DOHH2 (cell line): ENCODE data around the gene SLC49A4.

ENCODE experiments used
- H3F3A ChIP-seq: fragments of 200-600 bp; sonication (generic), shearing (Covaris generic); 2 replicates; pipeline ENCODE4 v1.6.0; 2016; ENCODE audit warnings: antibody characterized with exemption, mild to moderate bottlenecking; ENCODE audit not compliant: control insufficient read depth, insufficient read depth
- H3K27ac ChIP-seq: fragments of 200-600 bp; sonication (generic); 2 replicates; pipeline ENCODE4 v1.5.1; 2014; ENCODE audit warnings: low read depth, mild to moderate bottlenecking, low read length, moderate library complexity
- H3K27me3 ChIP-seq: fragments of 200-600 bp; sonication (generic); 2 replicates; pipeline ENCODE4 v1.6.1; 2014; ENCODE audit warnings: mild to moderate bottlenecking, low read length, mixed read lengths; ENCODE audit not compliant: control insufficient read depth
- H3K36me3 ChIP-seq: fragments of 200-600 bp; sonication (generic); 2 replicates; pipeline ENCODE4 v1.6.1; 2014; ENCODE audit warnings: mild to moderate bottlenecking, low read length, moderate library complexity, mixed read lengths; ENCODE audit not compliant: control insufficient read depth
- H3K4me1 ChIP-seq: fragments of 200-600 bp; sonication (generic); 2 replicates; pipeline ENCODE4 v1.6.1; 2014; ENCODE audit warnings: mild to moderate bottlenecking, low read length, mixed read lengths; ENCODE audit not compliant: control insufficient read depth
- H3K4me2 ChIP-seq: fragments of 200-600 bp; sonication (generic); 2 replicates; pipeline ENCODE4 v1.6.0; 2014; ENCODE audit warnings: mild to moderate bottlenecking, low read length, moderate library complexity
- H3K4me3 ChIP-seq: fragments of 200-600 bp; sonication (generic); 2 replicates; pipeline ENCODE4 v1.5.1; 2014; ENCODE audit warnings: mild to moderate bottlenecking, low read length, mixed read lengths
- H3K79me2 ChIP-seq: fragments of 200-600 bp; sonication (generic); 2 replicates; pipeline ENCODE4 v1.6.1; 2014; ENCODE audit warnings: mild to moderate bottlenecking, low read length, mixed read lengths; ENCODE audit not compliant: control insufficient read depth
- H3K9me2 ChIP-seq: fragments of 200-600 bp; sonication (generic); replicated peaks from 2 replicates; pipeline ENCODE4 v1.6.1; 2014; ENCODE audit warnings: mild to moderate bottlenecking, low read length, mixed read lengths; ENCODE audit not compliant: control insufficient read depth
- H3K9me3 ChIP-seq: fragments of 200-600 bp; sonication (generic); 2 replicates; pipeline ENCODE4 v1.6.1; 2014; ENCODE audit warnings: antibody characterized with exemption, low read length, mixed read lengths; ENCODE audit not compliant: control insufficient read depth, insufficient read depth
- H4K20me1 ChIP-seq: fragments of 200-600 bp; sonication (generic); 2 replicates; pipeline ENCODE4 v1.6.0; 2014; ENCODE audit warnings: low read depth, mild to moderate bottlenecking, antibody characterized with exemption, low read length, moderate library complexity; ENCODE audit not compliant: control insufficient read depth, insufficient read depth
- CTCF ChIP-seq: fragments of 200-600 bp; sonication (generic); IDR thresholded peaks from one replicate; pipeline ENCODE4 v1.5.1; 2014; ENCODE audit warnings: antibody characterized with exemption, mild to moderate bottlenecking, low read depth, low read length; ENCODE audit not compliant: poor library complexity, severe bottlenecking
- EZH2phosphoT487 ChIP-seq: fragments of 200-600 bp; sonication (generic); IDR thresholded peaks from 2 replicates; pipeline ENCODE4 v1.6.1; 2017; ENCODE audit warnings: borderline replicate concordance, mild to moderate bottlenecking, antibody characterized with exemption, low read length, moderate library complexity, mixed read lengths

Gene SLC49A4

GRCh38 chr3:122794483-122794778 is 438 bp upstream of the SLC49A4 start:
- Histone ChIP-seq H3K79me2 (peaks cover 40% of the 10 kb centered on the region), H3K36me3 (no peaks in the 10 kb centered on the region), H3K9me2 (no peaks in the 10 kb centered on the region), H3F3A (no peaks in the 10 kb centered on the region), H3K4me1 (peaks cover 28% of the 10 kb centered on the region), H3K4me3 (peak overlapping the region; percentile 86), H3K27me3 (no peaks in the 10 kb centered on the region), H4K20me1 (no peaks in the 10 kb centered on the region), H3K27ac (peak overlapping the region; percentile 62), H3K4me2 (peak overlapping the region; percentile 96), H3K9me3 (no peaks in the 10 kb centered on the region)
- TF ChIP-seq CTCF = no peak
- no peak for TF ChIP-seq EZH2phosphoT487

- Histone ChIP-seq H3K27ac (no peak overlapping the region), H3F3A (no peaks in the 10 kb centered on the region), H3K9me2 (no peaks in the 10 kb centered on the region), H3K4me2 (peak overlapping the region; percentile 96), H3K4me3 (peak overlapping the region; percentile 86), H3K79me2 (peaks cover 34% of the 10 kb centered on the region), H3K27me3 (no peaks in the 10 kb centered on the region), H3K9me3 (no peaks in the 10 kb centered on the region), H3K4me1 (peaks cover 28% of the 10 kb centered on the region), H4K20me1 (no peaks in the 10 kb centered on the region), H3K36me3 (no peaks in the 10 kb centered on the region)
- TF ChIP-seq EZH2phosphoT487 (no peak), CTCF (no peak)
These were observed 866 bp downstream of the SLC49A4 start for GRCh38 chr3:122795674-122796195.

- no peak for TF ChIP-seq EZH2phosphoT487
- TF ChIP-seq CTCF = no peak
- no peaks in the 10 kb centered on the region for H4K20me1 ChIP-seq
- no peak overlapping the region for H3K4me3 ChIP-seq
- H3K27me3 ChIP-seq = no peaks in the 10 kb centered on the region
- no peaks in the 10 kb centered on the region for H3K9me3 ChIP-seq
- H3F3A ChIP-seq = no peaks in the 10 kb centered on the region
- no peak overlapping the region for H3K27ac ChIP-seq
- H3K36me3 ChIP-seq = no peaks in the 10 kb centered on the region
- no peak overlapping the region for H3K4me2 ChIP-seq
- H3K4me1 ChIP-seq = peaks cover 27% of the 10 kb centered on the region
- H3K9me2 ChIP-seq = no peaks in the 10 kb centered on the region
- H3K79me2 ChIP-seq = peaks cover 22% of the 10 kb centered on the region
These were observed 2.4 kb downstream of the SLC49A4 start for GRCh38 chr3:122797291-122797690.

- H3K27me3 ChIP-seq = no peaks in the 10 kb centered on the region
- TF ChIP-seq CTCF = no peak
- TF ChIP-seq EZH2phosphoT487 = no peak
- no peaks in the 10 kb centered on the region for H3K9me2 ChIP-seq
- H3K9me3 ChIP-seq = no peaks in the 10 kb centered on the region
- no peaks in the 10 kb centered on the region for H3K36me3 ChIP-seq
- no peaks in the 10 kb centered on the region for H4K20me1 ChIP-seq
- no peak overlapping the region for H3K4me2 ChIP-seq
- H3K79me2 ChIP-seq = peaks cover 10% of the 10 kb centered on the region
- peaks cover 12% of the 10 kb centered on the region for H3K4me1 ChIP-seq
- H3K4me3 ChIP-seq = no peak overlapping the region
- H3F3A ChIP-seq = no peaks in the 10 kb centered on the region
- no peak overlapping the region for H3K27ac ChIP-seq
These were observed 4.5 kb downstream of the SLC49A4 start for GRCh38 chr3:122799322-122799721.
